Measurements from ENCODE around the gene ANGPT4. TPM values are rescaled to one million over a fixed set of nuclear protein-coding genes. Genes with fewer than 3 reads are reported as not detected.

Gene ANGPT4
- total RNA-seq, 1 donor: not detected

- H3K4me1 ChIP-seq (ENCODE audit: insufficient read depth, low read length): no peaks in the 10 kb centered on the region
- no peaks in the 10 kb centered on the region for H3K9me3 ChIP-seq (ENCODE audit: low read depth, low read length)
- H3K27me3 ChIP-seq (ENCODE audit: insufficient read depth, low read length): no peaks in the 10 kb centered on the region
- no peak overlapping the region for H3K4me3 ChIP-seq (ENCODE audit: low read length)
These were observed 89.3 kb downstream of the ANGPT4 start for GRCh38 chr20:826695-827323.

- H3K4me1 ChIP-seq (ENCODE audit: insufficient read depth, low read length): no peaks in the 10 kb centered on the region
- no peak overlapping the region for H3K4me3 ChIP-seq (ENCODE audit: low read length)
- no peaks in the 10 kb centered on the region for H3K27me3 ChIP-seq (ENCODE audit: insufficient read depth, low read length)
- no peaks in the 10 kb centered on the region for H3K9me3 ChIP-seq (ENCODE audit: low read depth, low read length)
These were observed 90.3 kb downstream of the ANGPT4 start for GRCh38 chr20:825710-826421.

- no peak overlapping the region for H3K4me3 ChIP-seq (ENCODE audit: low read length)
- no peaks in the 10 kb centered on the region for H3K27me3 ChIP-seq (ENCODE audit: insufficient read depth, low read length)
- H3K4me1 ChIP-seq (ENCODE audit: insufficient read depth, low read length): no peaks in the 10 kb centered on the region
- no peaks in the 10 kb centered on the region for H3K9me3 ChIP-seq (ENCODE audit: low read depth, low read length)
These were observed 91.2 kb downstream of the ANGPT4 start for GRCh38 chr20:824916-825315.

GRCh38 chr20:824490-824889 lies 91.6 kb downstream of the ANGPT4 start:
- Histone ChIP-seq H3K4me1 (ENCODE audit: insufficient read depth, low read length) (no peaks in the 10 kb centered on the region), H3K4me3 (ENCODE audit: low read length) (no peak overlapping the region), H3K9me3 (ENCODE audit: low read depth, low read length) (no peaks in the 10 kb centered on the region), H3K27me3 (ENCODE audit: insufficient read depth, low read length) (no peaks in the 10 kb centered on the region)

DNA sequence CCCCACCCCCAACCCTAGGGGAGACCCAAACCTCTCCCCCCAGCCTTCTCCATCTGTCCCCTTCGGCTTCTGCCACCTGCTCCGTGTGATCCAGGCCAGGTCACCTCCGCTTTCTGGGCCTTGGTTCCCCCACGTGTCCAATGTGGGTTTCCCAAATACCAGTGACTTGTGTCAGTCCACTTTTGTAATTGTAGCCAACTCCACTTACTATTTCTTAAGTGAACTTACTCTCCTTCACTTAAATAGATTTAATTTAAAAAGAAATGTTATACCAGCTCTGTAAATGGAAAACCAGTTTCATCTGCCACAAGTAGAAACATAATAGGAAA lies 92.6 kb downstream of the ANGPT4 start:
- Histone ChIP-seq H3K4me3 (ENCODE audit: low read length) (no peak overlapping the region), H3K9me3 (ENCODE audit: low read depth, low read length) (no peaks in the 10 kb centered on the region), H3K27me3 (ENCODE audit: insufficient read depth, low read length) (no peaks in the 10 kb centered on the region), H3K4me1 (ENCODE audit: insufficient read depth, low read length) (no peaks in the 10 kb centered on the region)

DNA sequence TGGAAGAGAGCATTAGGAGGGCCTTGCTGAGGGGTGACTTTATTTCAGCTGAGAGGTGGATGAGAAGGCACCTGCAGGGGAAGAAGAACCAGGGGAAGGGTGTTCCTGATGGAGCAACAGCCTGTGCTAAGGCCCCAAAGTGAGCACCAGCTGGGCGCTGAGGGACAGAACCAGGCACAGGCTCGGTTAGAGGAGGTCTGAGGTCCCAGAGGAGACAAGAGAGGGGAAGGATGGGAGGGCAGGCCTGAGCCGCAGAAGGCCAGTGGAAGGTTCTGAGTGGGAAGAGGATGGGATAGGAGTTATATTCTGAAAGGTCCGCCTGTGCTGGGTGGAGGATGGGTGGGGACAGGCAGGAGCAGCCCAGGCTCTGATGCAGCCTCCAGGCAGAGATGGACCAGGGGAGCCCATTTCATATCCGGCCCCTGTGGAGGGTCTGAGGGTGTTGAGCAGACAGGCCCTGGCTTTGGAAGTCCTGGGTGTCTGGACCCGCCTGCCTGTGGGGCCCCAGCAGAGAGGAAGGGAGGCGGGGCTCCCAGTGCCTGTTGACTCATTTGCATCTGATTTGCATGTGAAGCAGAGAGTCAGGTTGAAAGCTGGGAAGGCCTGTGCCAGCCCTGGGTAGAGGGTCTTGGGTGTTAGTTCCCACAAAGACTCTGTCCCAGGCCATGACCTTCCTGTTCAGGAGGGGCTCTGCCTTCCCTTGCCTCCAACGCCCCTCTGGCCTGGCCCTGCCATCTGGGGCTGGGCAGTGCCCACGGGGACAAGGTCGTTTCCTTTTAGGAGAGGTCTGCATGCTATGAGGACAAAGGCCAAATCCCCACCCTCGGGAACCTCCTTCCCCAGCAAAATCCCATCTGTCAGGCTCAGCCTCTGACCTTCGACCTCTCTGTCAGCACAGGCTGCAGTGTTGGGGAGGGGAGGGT lies 93.2 kb downstream of the ANGPT4 start:
- H3K4me1 ChIP-seq (ENCODE audit: insufficient read depth, low read length): no peaks in the 10 kb centered on the region
- no peaks in the 10 kb centered on the region for H3K9me3 ChIP-seq (ENCODE audit: low read depth, low read length)
- no peak overlapping the region for H3K4me3 ChIP-seq (ENCODE audit: low read length)
- no peaks in the 10 kb centered on the region for H3K27me3 ChIP-seq (ENCODE audit: insufficient read depth, low read length)

DNA sequence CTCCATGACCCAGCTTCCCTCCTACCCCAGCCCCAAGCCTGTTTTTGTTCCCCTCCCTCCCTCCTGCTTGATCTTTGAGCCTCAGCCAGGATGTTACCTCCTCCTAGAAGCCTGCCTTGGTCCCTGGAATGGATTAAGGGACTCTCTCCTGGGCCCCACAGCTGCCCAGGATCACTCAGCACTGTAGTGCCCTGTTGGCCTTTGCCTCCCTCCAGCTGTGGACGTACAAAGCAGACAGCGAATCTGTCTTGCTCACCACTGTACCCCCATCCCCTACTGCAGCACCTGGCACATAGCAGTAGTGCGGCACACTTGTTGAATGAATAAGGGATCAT lies 94.4 kb downstream of the ANGPT4 start:
- no peak overlapping the region for H3K4me3 ChIP-seq (ENCODE audit: low read length)

GRCh38 chr20:821046-821730 lies 94.9 kb downstream of the ANGPT4 start:
- no peaks in the 10 kb centered on the region for H3K27me3 ChIP-seq (ENCODE audit: insufficient read depth, low read length)
- H3K4me1 ChIP-seq (ENCODE audit: insufficient read depth, low read length): no peaks in the 10 kb centered on the region
- no peaks in the 10 kb centered on the region for H3K9me3 ChIP-seq (ENCODE audit: low read depth, low read length)
- no peak overlapping the region for H3K4me3 ChIP-seq (ENCODE audit: low read length)

More for the DNA sequence above, 94.4 kb downstream of the ANGPT4 start:
- Histone ChIP-seq H3K4me1 (ENCODE audit: insufficient read depth, low read length) (no peaks in the 10 kb centered on the region), H3K9me3 (ENCODE audit: low read depth, low read length) (no peaks in the 10 kb centered on the region), H3K27me3 (ENCODE audit: insufficient read depth, low read length) (no peaks in the 10 kb centered on the region)

GRCh38 chr20:820323-820953 lies 95.7 kb downstream of the ANGPT4 start:
- no peaks in the 10 kb centered on the region for H3K4me1 ChIP-seq (ENCODE audit: insufficient read depth, low read length)

More at GRCh38 chr20:820323-820953, 95.7 kb downstream of the ANGPT4 start:
- Histone ChIP-seq H3K27me3 (ENCODE audit: insufficient read depth, low read length) (no peaks in the 10 kb centered on the region), H3K9me3 (ENCODE audit: low read depth, low read length) (no peaks in the 10 kb centered on the region), H3K4me3 (ENCODE audit: low read length) (no peak overlapping the region)

Other genes with a start within 250 kb of the ANGPT4 start
- gene SCRT2, start 240.5 kb downstream of the ANGPT4 start, total RNA-seq: not detected
- gene SLC52A3, start 147.8 kb downstream of the ANGPT4 start, total RNA-seq: not detected
- gene FAM110A, start 82.6 kb downstream of the ANGPT4 start, total RNA-seq: 10.6 TPM
- not detected for gene RSPO4, start 86.0 kb upstream of the ANGPT4 start, total RNA-seq
- gene PSMF1, start 202.3 kb upstream of the ANGPT4 start, total RNA-seq: 69.6 TPM

All from mononuclear cell (primary cell).